ENCODE results near the gene ZNF423.

GRCh38 chr16:49775018-49775417 lies 80.9 kb downstream of the ZNF423 start:
- no peak for TF ChIP-seq CTCF (conservative IDR thresholded peaks at IDR 0.05 in 1 of 2, IDR thresholded peaks at IDR 0.05 in 1 of 2; ENCODE audit: extremely low read depth in 1 of 2, insufficient read depth in 1 of 2, low read depth in 1 of 2, low read length in 2 of 2)
- TF ChIP-seq EZH2 (IDR thresholded peaks at IDR 0.05; ENCODE audit: borderline replicate concordance, low read length) = no peak
